Panc1 (cell line): ENCODE data around the gene TBC1D24. TPM values are rescaled to one million over a fixed set of nuclear protein-coding genes. Genes with fewer than 3 reads are reported as not detected.

Source experiments
- ATAC-seq: fragments of 200-7000 bp; cut with Tn5 transposase; 2 replicates; pipeline ENCODE4 v1.9.1; 2020; ENCODE audit warnings: mild to moderate bottlenecking, moderate library complexity
- BruUV-seq: library from RNA; stranded (reverse); fragments of 400-500 nt; replicated peaks from 2 replicates; lab custom pipeline; 2021; lab: Mats Ljungman, UMichigan
- CTCF ChIA-PET: fragments of 300-600 bp; sonication (Branson Sonifier 250); formaldehyde crosslinking; loops from one replicate; lab custom pipeline; 2022; ENCODE audit warnings: antibody characterized with exemption; lab: Charles Lee
- POLR2A ChIA-PET: fragments of 300-600 bp; sonication (Branson Sonifier 250); formaldehyde crosslinking; loops from one replicate; lab custom pipeline; 2022; ENCODE audit warnings: antibody characterized with exemption; lab: Charles Lee
- DNase-seq: peaks from one replicate; pipeline ENCODE4 v3.0.0-alpha.2; 2010; ENCODE audit warnings: low read depth, low spot score
- H3K27ac ChIP-seq: 2 replicates; pipeline ENCODE4 v1.5.1; 2011; ENCODE audit warnings: mild to moderate bottlenecking, low read length, inconsistent platforms
- H3K27me3 ChIP-seq: fragments of 200-500 bp; sonication (Bioruptor generic); 2 replicates; pipeline ENCODE4 v1.6.0; 2014; ENCODE audit warnings: low read length, inconsistent platforms; ENCODE audit not compliant: control insufficient read depth, insufficient read depth
- H3K36me3 ChIP-seq: fragments of 200-500 bp; sonication (Bioruptor generic); 2 replicates; pipeline ENCODE4 v1.5.1; 2014; ENCODE audit warnings: inconsistent platforms, mild to moderate bottlenecking, low read length, moderate library complexity; ENCODE audit not compliant: control insufficient read depth, insufficient read depth
- H3K4me1 ChIP-seq: 2 replicates; pipeline ENCODE4 v1.5.1; 2011; ENCODE audit warnings: inconsistent platforms, mild to moderate bottlenecking, low read length, moderate library complexity; ENCODE audit not compliant: control insufficient read depth, insufficient read depth
- H3K4me3 ChIP-seq, 2 experiments: 2 replicates each; pipeline ENCODE4 v1.5.1; 2011 to 2012; ENCODE audit warnings: low read depth in 2 of 2, low read length in 2 of 2, mild to moderate bottlenecking in 2 of 2, inconsistent platforms in 1 of 2, moderate library complexity in 1 of 2
- H3K9me3 ChIP-seq: fragments of 200-500 bp; sonication (Bioruptor generic); 2 replicates; pipeline ENCODE4 v1.5.1; 2014; ENCODE audit warnings: low read depth, mild to moderate bottlenecking, inconsistent platforms, low read length, moderate library complexity; ENCODE audit not compliant: control insufficient read depth, insufficient read depth
- POLR2AphosphoS5 ChIP-seq: IDR thresholded peaks from 2 replicates; pipeline ENCODE4 v1.6.1; 2012; ENCODE audit warnings: mild to moderate bottlenecking, low read depth, low read length, moderate library complexity
- SIN3A ChIP-seq: IDR thresholded peaks from 2 replicates; pipeline ENCODE4 v1.6.1; 2012; ENCODE audit warnings: low read depth, mild to moderate bottlenecking, low read length, moderate library complexity, borderline replicate concordance; ENCODE audit not compliant: insufficient read depth
- TCF7L2 ChIP-seq: IDR thresholded peaks from 2 replicates; pipeline ENCODE4 v1.6.1; 2011; ENCODE audit warnings: mild to moderate bottlenecking, low read depth, low read length, inconsistent platforms
- in situ Hi-C: cut with HindIII; loops from 2 replicates; pipeline ENCODE4 v1.10.0; 2016; ENCODE audit warnings: low sequenced_read_pairs, low pct_unique_long_range_greater_than_20kb
- intact Hi-C: fragments of 100-400 bp; cut with micrococcal nuclease; formaldehyde crosslinking; loops from one replicate; pipeline ENCODE4 v1.10.0; 2022; ENCODE audit not compliant: unreplicated experiment
- total RNA-seq: library from RNA; stranded (reverse); gene quantifications from one replicate; pipeline ENCODE4 v1.2.1, GENCODE V29; 2021; ENCODE audit not compliant: unreplicated experiment
- TF ChIP-seq, protein P1 (sequence below): fragments of 450-650 bp; IDR thresholded peaks from 2 replicates; pipeline ENCODE4 v1.5.1; 2017; ENCODE audit warnings: mild to moderate bottlenecking
- TF ChIP-seq, protein P2 (sequence below), 2 experiments: IDR thresholded peaks; 2 replicates each; pipeline ENCODE4 v1.6.1; 2011 to 2012; ENCODE audit warnings: low read depth in 2 of 2, control low read depth in 1 of 2, low read length in 1 of 2, mild to moderate bottlenecking in 1 of 2, moderate library complexity in 1 of 2; ENCODE audit not compliant: insufficient read depth in 1 of 2

TBC1D24 gene
- total RNA-seq, 1 experiment from 2014 or later, result 26.7 TPM

DNA sequence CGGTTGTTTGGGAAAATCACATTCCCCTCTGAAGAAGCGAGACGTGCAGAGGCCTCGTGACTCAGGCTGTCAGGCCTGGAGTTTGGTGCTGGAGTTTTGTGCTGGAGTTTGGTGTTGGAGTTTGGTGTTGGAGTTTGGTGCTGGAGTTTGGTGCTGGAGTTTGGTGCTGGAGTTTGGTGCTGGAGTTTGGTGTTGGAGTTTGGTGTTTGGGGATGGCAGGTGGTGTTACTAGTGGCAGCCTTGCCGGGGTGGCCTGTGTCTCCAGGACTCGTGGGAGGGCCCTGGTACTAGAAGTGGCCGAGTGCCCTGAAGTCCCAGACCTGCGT lies 12.6 kb downstream of the TBC1D24 start:
- no peak for ATAC-seq
- POLR2A ChIA-PET, result no interaction called here
- H3K36me3 ChIP-seq, result no peaks in the 10 kb centered on the region
- peaks cover 8% of the 10 kb centered on the region; the same call in 1 of the 2 replicates for H3K4me1 ChIP-seq
- no peak overlapping the region for H3K27ac ChIP-seq
- no peak for DNase-seq
- H3K27me3 ChIP-seq, result no peaks in the 10 kb centered on the region
- no peak overlapping the region for H3K4me3 ChIP-seq
- H3K9me3 ChIP-seq, result no peaks in the 10 kb centered on the region
- CTCF ChIA-PET, result no interaction called here
- intact Hi-C loops, result no loop called here
- BruUV-seq, result no TSS peak
- no peak for TF ChIP-seq TCF7L2
- TF ChIP-seq, protein P1, sequence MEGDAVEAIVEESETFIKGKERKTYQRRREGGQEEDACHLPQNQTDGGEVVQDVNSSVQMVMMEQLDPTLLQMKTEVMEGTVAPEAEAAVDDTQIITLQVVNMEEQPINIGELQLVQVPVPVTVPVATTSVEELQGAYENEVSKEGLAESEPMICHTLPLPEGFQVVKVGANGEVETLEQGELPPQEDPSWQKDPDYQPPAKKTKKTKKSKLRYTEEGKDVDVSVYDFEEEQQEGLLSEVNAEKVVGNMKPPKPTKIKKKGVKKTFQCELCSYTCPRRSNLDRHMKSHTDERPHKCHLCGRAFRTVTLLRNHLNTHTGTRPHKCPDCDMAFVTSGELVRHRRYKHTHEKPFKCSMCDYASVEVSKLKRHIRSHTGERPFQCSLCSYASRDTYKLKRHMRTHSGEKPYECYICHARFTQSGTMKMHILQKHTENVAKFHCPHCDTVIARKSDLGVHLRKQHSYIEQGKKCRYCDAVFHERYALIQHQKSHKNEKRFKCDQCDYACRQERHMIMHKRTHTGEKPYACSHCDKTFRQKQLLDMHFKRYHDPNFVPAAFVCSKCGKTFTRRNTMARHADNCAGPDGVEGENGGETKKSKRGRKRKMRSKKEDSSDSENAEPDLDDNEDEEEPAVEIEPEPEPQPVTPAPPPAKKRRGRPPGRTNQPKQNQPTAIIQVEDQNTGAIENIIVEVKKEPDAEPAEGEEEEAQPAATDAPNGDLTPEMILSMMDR, result no peak
- TF ChIP-seq, protein P2, sequence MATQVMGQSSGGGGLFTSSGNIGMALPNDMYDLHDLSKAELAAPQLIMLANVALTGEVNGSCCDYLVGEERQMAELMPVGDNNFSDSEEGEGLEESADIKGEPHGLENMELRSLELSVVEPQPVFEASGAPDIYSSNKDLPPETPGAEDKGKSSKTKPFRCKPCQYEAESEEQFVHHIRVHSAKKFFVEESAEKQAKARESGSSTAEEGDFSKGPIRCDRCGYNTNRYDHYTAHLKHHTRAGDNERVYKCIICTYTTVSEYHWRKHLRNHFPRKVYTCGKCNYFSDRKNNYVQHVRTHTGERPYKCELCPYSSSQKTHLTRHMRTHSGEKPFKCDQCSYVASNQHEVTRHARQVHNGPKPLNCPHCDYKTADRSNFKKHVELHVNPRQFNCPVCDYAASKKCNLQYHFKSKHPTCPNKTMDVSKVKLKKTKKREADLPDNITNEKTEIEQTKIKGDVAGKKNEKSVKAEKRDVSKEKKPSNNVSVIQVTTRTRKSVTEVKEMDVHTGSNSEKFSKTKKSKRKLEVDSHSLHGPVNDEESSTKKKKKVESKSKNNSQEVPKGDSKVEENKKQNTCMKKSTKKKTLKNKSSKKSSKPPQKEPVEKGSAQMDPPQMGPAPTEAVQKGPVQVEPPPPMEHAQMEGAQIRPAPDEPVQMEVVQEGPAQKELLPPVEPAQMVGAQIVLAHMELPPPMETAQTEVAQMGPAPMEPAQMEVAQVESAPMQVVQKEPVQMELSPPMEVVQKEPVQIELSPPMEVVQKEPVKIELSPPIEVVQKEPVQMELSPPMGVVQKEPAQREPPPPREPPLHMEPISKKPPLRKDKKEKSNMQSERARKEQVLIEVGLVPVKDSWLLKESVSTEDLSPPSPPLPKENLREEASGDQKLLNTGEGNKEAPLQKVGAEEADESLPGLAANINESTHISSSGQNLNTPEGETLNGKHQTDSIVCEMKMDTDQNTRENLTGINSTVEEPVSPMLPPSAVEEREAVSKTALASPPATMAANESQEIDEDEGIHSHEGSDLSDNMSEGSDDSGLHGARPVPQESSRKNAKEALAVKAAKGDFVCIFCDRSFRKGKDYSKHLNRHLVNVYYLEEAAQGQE (IDR thresholded peaks at IDR 0.05; ENCODE audit: insufficient read depth in 1 of 2, low read depth in 2 of 2, low read length in 1 of 2), result no peak
- TF ChIP-seq SIN3A, result no peak
- TF ChIP-seq POLR2AphosphoS5, result no peak
- in situ Hi-C loops, result no loop called here

DNA sequence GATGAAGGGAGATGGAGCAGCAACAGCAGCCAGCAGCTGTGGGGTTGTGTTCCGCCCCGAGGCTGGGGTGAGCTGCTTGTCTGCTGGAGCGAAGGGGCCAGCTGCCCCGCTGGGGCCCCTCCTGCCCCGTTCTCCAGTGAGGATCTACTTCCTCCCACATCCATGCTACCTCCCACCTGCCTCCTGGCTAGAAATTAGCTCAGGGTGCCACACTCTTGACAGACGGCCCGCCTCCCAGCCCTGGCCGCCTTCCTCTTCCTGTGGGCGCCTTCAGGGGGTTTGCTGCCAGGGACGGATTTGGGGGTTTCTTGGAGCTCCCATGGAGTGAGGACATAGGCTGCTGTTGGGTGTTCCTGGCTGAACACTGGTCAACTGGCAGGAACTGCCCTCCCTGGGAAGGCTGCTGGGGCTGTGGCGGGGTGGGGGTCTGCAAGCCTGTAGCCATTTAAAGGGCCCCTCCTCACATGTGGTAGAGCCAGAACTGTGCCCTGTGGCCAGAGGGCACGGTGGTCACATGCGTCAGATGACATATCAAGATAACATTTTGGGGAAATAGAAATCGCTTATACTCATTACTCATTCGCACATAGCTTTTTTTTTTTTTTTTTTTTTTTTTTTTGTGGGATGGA lies 13.1 kb downstream of the TBC1D24 start:
- BruUV-seq, result no TSS peak
- TF ChIP-seq SIN3A (no peak), POLR2AphosphoS5 (no peak), TCF7L2 (no peak)
- TF ChIP-seq, protein P2 (IDR thresholded peaks at IDR 0.05; ENCODE audit: insufficient read depth in 1 of 2, low read depth in 2 of 2, low read length in 1 of 2), result no peak
- TF ChIP-seq, protein P1, result no peak
- intact Hi-C loops, result no loop called here
- in situ Hi-C loops, result no loop called here
- Histone ChIP-seq H3K4me3 (no peak overlapping the region), H3K36me3 (no peaks in the 10 kb centered on the region), H3K9me3 (no peaks in the 10 kb centered on the region), H3K27me3 (no peaks in the 10 kb centered on the region), H3K4me1 (peaks cover 8% of the 10 kb centered on the region; the same call in 1 of the 2 replicates), H3K27ac (no peak overlapping the region)
- POLR2A ChIA-PET, result no interaction called here
- DNase-seq, result no peak
- CTCF ChIA-PET, result interaction anchor here (0.7 kb wide), 1 partner anchor 33 kb away, joined by 6 read pairs; no protein-coding TSS in a partner anchor
- no peak for ATAC-seq
